Ammon's horn (tissue), 1 donor: ENCODE data around the gene TAS1R2.
"Not testable (repeated sequence)": the region's sequence is repeated elsewhere in the genome, so short reads cannot be mapped to it uniquely, and the experiment has no call there.

Experiments
- DNase-seq: peaks from one replicate; pipeline ENCODE4 v3.0.0-alpha.2; 2016; ENCODE audit warnings: low spot score

The TAS1R2 gene

GRCh38 chr1:18868801-18869424 lies 9.5 kb upstream of the TAS1R2 start:
- DNase-seq = peak; percentile 39

- no peak for DNase-seq
Measured at GRCh38 chr1:18868354-18868753, 8.9 kb upstream of the TAS1R2 start.

GRCh38 chr1:18866846-18867245 lies 7.4 kb upstream of the TAS1R2 start:
- DNase-seq = no peak

- no peak for DNase-seq
Measured at GRCh38 chr1:18866314-18866713, 6.9 kb upstream of the TAS1R2 start.

GRCh38 chr1:18865176-18865575 lies 5.7 kb upstream of the TAS1R2 start:
- no peak for DNase-seq

- DNase-seq = no peak
Measured at GRCh38 chr1:18861590-18861989, 2.1 kb upstream of the TAS1R2 start.

- DNase-seq = no peak
Measured at GRCh38 chr1:18861082-18861481, 1.6 kb upstream of the TAS1R2 start.

- no peak for DNase-seq
Measured at GRCh38 chr1:18858070-18858688, 1.3 kb downstream of the TAS1R2 start.

GRCh38 chr1:18856435-18856834 lies 3.0 kb downstream of the TAS1R2 start:
- DNase-seq = no peak

GRCh38 chr1:18855573-18855972 lies 3.9 kb downstream of the TAS1R2 start:
- DNase-seq = no peak

GRCh38 chr1:18854331-18855025 lies 5.0 kb downstream of the TAS1R2 start:
- no peak for DNase-seq

GRCh38 chr1:18852501-18852900 lies 7.0 kb downstream of the TAS1R2 start:
- no peak for DNase-seq

GRCh38 chr1:18849261-18849711 lies 10.2 kb downstream of the TAS1R2 start:
- no peak for DNase-seq

GRCh38 chr1:18847723-18848122 lies 11.7 kb downstream of the TAS1R2 start:
- DNase-seq = not testable (repeated sequence)

GRCh38 chr1:18840145-18840544 lies 19.3 kb downstream of the TAS1R2 start:
- no peak for DNase-seq

GRCh38 chr1:18836654-18837053 lies 22.8 kb downstream of the TAS1R2 start:
- no peak for DNase-seq

- DNase-seq = not testable (repeated sequence)
Measured at GRCh38 chr1:18832319-18832718, 27.1 kb downstream of the TAS1R2 start.

- DNase-seq = no peak
Measured at GRCh38 chr1:18831656-18832055, 27.8 kb downstream of the TAS1R2 start.

GRCh38 chr1:18830596-18830995 lies 28.9 kb downstream of the TAS1R2 start:
- no peak for DNase-seq

GRCh38 chr1:18829671-18830070 lies 29.8 kb downstream of the TAS1R2 start:
- no peak for DNase-seq

GRCh38 chr1:18828224-18828623 lies 31.2 kb downstream of the TAS1R2 start:
- no peak for DNase-seq

- DNase-seq = no peak
Measured at GRCh38 chr1:18823438-18823837, 36.0 kb downstream of the TAS1R2 start.
